HUES48 (cell line): ENCODE results near the gene R3HCC1L.

Experiments
- H3K27ac ChIP-seq: one replicate; pipeline ENCODE4 v1.7.0; 2013; ENCODE audit warnings: low read depth, low read length, inconsistent platforms
- H3K27me3 ChIP-seq: 2 replicates; pipeline ENCODE4 v1.6.1; 2013; ENCODE audit warnings: mild to moderate bottlenecking, low read length; ENCODE audit not compliant: control insufficient read depth, insufficient read depth
- H3K36me3 ChIP-seq: 2 replicates; pipeline ENCODE4 v1.6.1; 2013; ENCODE audit warnings: low read length; ENCODE audit not compliant: control insufficient read depth, insufficient read depth
- H3K4me1 ChIP-seq: 2 replicates; pipeline ENCODE4 v1.6.1; 2013; ENCODE audit warnings: mild to moderate bottlenecking, low read length; ENCODE audit not compliant: control insufficient read depth, insufficient read depth
- H3K4me3 ChIP-seq: 2 replicates; pipeline ENCODE4 v1.5.1; 2013; ENCODE audit warnings: mild to moderate bottlenecking, low read depth, low read length
- H3K9ac ChIP-seq: 2 replicates; pipeline ENCODE4 v1.6.1; 2013; ENCODE audit warnings: mild to moderate bottlenecking, low read depth, low read length, moderate library complexity
- H3K9me3 ChIP-seq: 2 replicates; pipeline ENCODE4 v1.6.1; 2013; ENCODE audit warnings: low read length; ENCODE audit not compliant: control insufficient read depth, insufficient read depth

The R3HCC1L gene

DNA sequence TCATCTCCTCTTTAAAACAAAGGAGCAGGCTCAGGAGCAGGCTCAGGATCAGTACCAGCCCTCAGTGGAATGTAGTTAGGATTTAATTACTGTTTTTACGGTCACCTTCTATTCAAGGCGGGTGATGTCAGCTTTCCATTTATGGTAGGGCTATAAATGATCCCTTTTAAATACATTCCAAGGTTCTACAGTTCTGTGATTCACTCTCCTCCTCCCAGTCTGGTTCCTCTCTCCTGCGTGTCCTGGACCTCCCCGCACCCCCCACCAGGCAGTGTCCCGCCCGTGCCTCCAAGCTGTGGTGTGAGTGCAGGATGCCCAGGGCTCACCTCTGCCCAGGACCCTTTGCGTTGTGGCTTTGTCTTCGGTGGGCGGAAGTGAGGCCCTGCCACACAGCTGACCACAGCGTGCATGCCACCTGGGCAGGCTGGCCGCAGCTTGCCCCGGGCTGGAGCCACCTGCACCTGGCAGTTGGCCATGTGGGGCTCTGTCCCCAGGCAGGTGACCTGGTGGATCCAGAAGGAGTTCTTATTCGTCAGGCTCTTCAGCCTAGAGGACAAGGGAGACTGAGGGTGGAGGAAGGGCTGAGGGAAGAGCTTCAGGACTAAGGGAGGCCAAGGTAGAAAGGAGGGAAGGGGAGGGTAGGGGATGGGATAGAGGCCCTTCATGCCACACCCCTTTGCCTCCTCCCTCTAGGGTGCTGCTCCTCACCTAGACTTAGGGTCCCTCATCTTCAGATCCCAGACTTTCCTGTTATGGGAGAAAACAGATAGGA lies 124.4 kb downstream of the R3HCC1L start:
- Histone ChIP-seq H3K36me3 (no peaks in the 10 kb centered on the region), H3K9me3 (no peaks in the 10 kb centered on the region), H3K4me3 (no peak overlapping the region), H3K9ac (no peak overlapping the region), H3K27ac (no peak overlapping the region), H3K27me3 (no peaks in the 10 kb centered on the region), H3K4me1 (no peaks in the 10 kb centered on the region)

DNA sequence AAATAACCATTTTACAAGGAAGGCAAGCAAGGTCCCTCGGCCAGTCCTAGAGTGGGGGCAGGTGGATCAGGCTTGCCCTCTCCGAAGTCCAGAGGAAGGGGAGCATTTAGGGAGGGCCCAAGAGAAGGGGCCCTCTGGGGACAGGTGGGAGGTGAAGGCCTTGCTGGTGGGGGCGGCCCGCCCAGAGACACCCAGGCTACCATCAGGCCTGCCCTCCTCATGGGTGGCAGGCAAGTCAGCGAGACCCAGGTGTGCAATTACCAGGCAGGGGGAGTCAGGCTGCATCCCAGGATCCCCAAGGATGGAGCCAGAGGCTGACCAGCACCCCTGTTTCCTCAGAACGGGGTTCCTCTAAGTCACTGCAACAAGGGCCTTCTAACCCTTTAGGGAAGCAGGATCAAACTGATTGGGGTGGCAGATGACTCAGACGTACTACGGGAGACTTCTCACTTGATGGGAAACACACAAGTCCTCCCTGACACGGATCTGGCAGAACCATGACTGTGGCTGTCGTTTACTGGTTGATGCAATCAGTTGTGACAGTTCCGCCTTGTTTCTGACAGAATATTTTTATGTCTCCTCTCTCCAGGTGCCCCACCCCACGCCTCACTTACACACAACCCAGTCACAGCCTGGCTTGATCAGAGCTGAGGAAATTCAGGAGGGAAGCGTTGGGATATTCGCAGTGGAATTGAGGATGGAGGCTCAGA lies 125.3 kb downstream of the R3HCC1L start:
- Histone ChIP-seq H3K9ac (no peak overlapping the region), H3K4me1 (no peaks in the 10 kb centered on the region), H3K27ac (no peak overlapping the region), H3K4me3 (no peak overlapping the region), H3K36me3 (no peaks in the 10 kb centered on the region), H3K9me3 (no peaks in the 10 kb centered on the region), H3K27me3 (no peaks in the 10 kb centered on the region)

DNA sequence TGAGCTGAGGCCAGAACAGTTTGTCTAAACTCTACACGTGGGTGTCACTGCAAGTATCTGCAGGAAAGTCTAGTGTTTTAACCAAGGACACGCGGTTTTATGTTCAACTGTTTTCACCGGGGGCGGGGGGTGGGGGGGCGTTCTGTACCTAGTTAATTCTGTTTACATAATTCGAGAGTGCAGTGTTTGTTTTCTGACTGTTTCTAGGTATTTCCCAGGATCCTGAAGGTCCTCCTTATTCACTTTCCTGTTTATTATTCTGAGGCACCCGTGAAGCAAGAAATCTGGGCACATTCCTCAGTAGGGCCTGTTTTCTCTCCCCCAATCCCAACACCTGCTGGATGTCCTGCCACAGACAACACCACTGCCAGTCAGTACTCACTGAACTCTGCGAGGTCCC lies 125.9 kb downstream of the R3HCC1L start:
- no peaks in the 10 kb centered on the region for H3K9me3 ChIP-seq
- no peaks in the 10 kb centered on the region for H3K36me3 ChIP-seq
- no peak overlapping the region for H3K4me3 ChIP-seq
- H3K9ac ChIP-seq = no peak overlapping the region
- H3K27ac ChIP-seq = no peak overlapping the region
- H3K4me1 ChIP-seq = no peaks in the 10 kb centered on the region
- no peaks in the 10 kb centered on the region for H3K27me3 ChIP-seq

DNA sequence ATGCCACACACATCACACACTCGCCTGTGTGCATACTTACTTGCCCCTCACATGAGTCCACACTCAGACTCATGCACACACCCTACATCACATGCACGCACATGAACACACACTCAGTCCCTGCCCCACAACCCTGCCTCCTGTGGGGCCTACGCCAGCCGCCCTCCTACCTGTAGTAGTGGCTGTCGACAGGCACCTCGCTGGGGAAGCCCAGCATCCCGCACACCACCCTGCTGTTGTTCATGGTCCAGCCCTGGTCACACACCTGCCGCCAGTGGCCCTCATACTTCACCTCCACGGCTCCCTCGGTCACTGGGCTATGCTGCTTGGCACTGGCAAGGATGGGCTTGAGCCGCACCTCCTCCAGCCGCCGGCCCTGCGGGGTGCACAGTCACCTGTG lies 126.3 kb downstream of the R3HCC1L start:
- Histone ChIP-seq H3K4me3 (no peak overlapping the region), H3K27me3 (no peaks in the 10 kb centered on the region), H3K9ac (no peak overlapping the region), H3K36me3 (no peaks in the 10 kb centered on the region), H3K9me3 (no peaks in the 10 kb centered on the region), H3K27ac (no peak overlapping the region), H3K4me1 (peaks cover 4% of the 10 kb centered on the region; the same call in 1 of the 2 replicates)

DNA sequence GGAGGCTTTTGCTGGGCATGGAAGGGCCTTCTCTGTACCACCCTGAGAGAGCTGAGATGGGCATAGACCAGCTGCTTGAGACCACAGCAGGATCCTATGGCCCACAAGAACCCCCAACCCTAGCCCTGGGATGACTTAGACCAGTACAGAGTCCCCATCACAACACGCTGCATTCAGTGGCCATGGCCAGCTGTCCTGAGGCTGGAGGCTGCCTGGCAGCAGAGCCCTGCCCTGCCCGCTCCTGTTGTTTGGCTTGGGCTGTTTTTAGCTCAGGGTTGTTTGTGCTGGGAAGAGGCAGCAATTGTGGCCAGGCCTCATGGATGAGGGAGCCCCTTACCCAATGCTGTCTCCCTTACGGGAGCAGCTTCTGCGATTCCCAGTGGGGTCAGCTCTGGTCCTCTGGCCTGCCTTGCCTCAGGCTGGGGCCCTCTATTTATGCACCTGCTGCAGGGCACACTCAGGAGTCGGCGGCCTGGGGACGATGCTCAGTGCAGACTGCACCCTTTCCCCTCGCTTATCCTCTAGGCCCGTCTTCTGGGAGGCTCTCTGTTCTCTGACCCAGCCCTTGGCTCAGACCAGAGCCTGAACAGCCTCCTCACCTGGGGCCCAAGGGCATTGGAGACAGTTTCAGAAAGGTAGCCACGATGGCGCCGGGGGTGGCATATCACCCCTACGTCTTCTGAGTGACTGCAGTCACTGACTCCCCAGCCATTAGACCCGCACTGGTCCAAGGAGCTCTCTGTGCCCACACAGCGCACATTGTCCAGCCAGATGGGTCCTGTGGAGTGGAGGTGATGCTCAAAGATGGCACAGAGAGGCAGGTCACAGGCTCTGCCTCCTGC lies 127.2 kb downstream of the R3HCC1L start:
- no peaks in the 10 kb centered on the region for H3K36me3 ChIP-seq
- no peak overlapping the region for H3K9ac ChIP-seq
- no peak overlapping the region for H3K27ac ChIP-seq
- no peaks in the 10 kb centered on the region; the same call in 1 of the 2 replicates for H3K27me3 ChIP-seq
- no peak overlapping the region for H3K4me3 ChIP-seq
- H3K9me3 ChIP-seq = no peaks in the 10 kb centered on the region
- H3K4me1 ChIP-seq = peaks cover 4% of the 10 kb centered on the region; the same call in 1 of the 2 replicates

DNA sequence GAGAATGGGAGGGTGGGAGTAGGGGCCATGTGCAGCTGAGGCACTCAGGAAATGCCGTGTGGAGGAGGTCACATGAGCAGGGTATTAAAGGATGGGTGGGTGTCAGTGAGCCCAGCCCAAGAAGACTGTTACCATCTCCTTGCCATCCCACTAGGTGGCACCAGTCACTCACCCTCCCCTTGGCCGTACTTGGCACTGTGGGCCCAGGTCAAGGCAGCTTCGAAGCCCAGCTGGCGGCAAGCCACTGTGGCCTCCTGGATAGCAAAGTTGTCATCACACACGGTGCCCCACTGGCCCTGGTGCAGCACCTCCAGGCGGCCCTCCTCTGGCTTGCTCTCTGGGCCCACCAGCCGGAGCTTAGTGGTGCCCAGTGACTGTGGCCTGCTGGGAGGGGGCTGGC lies 128.1 kb downstream of the R3HCC1L start:
- Histone ChIP-seq H3K27ac (no peak overlapping the region), H3K9ac (no peak overlapping the region), H3K36me3 (no peaks in the 10 kb centered on the region), H3K4me1 (peaks cover 5% of the 10 kb centered on the region), H3K9me3 (no peaks in the 10 kb centered on the region), H3K4me3 (no peak overlapping the region), H3K27me3 (peaks cover 6% of the 10 kb centered on the region)

DNA sequence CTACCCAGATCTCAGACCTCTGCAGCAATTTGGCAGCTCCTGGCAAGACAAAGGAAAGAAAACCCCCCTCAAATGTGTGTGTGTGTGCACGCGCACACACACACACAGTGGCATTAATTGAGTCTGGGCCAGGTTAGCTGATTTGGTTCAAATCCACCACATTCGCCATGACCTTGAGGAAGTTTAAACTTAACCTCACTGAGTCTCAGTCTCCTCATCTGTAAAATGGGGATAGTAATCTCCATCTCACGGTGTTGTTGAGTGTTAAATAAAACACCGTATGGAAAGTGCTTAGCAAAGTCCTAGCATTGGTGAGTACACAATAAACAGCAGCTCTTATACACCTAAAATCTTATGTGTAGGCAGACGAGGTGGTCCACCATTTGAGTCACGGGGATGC lies 128.6 kb downstream of the R3HCC1L start:
- H3K9me3 ChIP-seq = no peaks in the 10 kb centered on the region
- peaks cover 8% of the 10 kb centered on the region for H3K27me3 ChIP-seq
- H3K4me3 ChIP-seq = no peak overlapping the region
- H3K36me3 ChIP-seq = no peaks in the 10 kb centered on the region
- peaks cover 7% of the 10 kb centered on the region for H3K4me1 ChIP-seq
- no peak overlapping the region for H3K9ac ChIP-seq
- no peak overlapping the region for H3K27ac ChIP-seq

DNA sequence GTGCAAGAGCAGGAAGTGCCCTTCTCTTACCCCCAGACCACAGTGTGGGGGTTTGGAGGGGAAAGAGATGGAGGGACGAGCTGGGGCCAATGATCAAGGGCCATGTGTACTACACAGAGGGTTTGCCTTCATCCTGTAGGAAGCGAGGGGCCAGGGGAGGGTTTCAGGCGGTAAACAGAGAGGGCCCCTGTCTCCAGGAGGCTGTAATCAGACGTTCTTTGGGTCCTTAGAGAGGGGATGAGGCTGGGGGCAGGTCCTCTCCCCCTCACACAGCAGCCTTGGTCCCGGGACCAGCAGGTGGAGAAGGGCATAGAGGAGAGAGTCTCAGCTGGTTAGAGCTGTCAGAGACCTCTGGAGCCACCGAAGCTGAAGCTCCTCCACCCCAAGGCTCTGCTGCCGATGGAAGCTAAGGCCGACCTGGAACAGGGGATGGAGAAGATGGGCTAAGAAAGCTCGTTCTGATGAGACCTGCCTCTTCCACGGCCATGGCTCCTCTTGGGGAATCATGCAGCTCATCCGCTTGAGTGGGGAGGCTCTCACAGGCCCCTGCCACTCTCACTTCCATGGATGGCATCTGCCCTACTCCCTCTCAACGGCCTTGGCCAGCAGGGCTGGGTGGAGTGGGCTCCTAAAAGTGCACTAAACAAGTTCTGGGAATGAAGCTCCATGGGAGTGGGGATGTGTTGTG lies 130.1 kb downstream of the R3HCC1L start:
- Histone ChIP-seq H3K9ac (no peak overlapping the region), H3K27ac (no peak overlapping the region), H3K4me3 (no peak overlapping the region), H3K9me3 (no peaks in the 10 kb centered on the region), H3K4me1 (peaks cover 9% of the 10 kb centered on the region), H3K36me3 (no peaks in the 10 kb centered on the region), H3K27me3 (peaks cover 11% of the 10 kb centered on the region)

DNA sequence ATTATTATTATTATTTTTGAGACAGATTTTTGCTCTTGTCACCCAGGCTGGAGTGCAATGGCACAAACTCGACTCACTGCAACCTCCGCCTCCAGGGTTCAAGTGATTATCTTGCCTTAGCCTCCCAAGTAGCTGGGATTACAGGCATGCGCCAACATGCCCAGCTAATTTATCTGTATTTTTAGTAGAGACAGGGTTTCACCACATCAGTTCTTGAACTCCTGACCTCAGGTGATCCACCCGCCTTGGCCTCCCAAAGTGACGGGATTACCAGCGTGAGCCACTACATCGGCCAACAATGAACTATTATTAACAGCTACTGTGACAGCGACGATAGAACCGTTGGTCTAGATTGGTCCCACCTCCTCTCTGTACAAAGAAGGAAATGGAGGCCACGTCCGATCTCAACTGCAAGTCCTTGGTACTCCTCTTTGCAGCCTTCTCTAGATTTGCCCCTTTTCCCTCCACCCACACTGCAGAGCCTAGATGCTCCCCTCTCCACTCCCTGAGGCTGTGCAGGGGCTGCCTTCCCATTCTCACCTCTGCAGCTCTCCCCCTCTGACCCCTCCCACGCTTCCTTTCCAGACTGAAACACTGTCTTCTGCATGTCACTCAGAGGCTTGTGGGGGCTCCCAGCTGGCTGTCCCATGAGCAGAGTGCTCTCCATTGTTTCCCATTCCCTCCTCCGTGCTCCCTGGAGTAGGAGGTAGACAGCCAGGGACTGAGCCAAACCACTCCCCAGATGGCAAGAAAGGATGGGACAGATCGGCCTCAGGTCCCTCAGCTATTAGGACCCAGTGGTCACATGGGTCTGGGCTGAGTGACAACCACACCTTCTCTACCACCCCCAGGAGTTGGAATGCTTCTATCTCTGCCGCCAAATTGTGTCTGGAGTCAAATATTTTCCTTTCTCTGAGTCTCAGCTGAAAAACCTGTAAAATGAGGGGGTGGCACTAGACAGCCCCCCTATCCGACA lies 131.2 kb downstream of the R3HCC1L start:
- Histone ChIP-seq H3K27ac (no peak overlapping the region), H3K9me3 (no peaks in the 10 kb centered on the region), H3K36me3 (no peaks in the 10 kb centered on the region), H3K27me3 (peaks cover 11% of the 10 kb centered on the region), H3K4me1 (peaks cover 15% of the 10 kb centered on the region), H3K9ac (no peak overlapping the region), H3K4me3 (no peak overlapping the region)

DNA sequence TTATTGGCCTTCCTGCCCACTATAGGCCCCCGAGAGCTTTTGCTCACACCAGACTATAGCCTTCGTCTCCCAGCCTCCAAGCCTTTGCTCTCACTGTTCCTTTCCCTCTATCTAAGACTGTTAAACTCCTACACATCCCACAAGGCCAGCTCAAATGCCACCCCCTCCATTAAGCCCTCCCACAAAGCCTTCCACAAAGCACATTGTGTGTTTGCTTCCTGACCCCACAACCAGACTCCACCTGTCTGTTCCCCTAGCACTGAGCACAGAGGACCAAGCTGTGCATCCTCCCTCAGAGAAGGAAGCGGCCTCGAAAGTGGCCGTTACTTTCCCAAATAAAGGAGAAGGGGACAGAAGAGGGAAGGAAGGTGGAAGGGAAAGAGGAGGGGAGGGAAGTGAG lies 132.2 kb downstream of the R3HCC1L start:
- peaks cover 15% of the 10 kb centered on the region for H3K4me1 ChIP-seq
- peaks cover 11% of the 10 kb centered on the region for H3K27me3 ChIP-seq
- H3K4me3 ChIP-seq = no peak overlapping the region
- H3K9me3 ChIP-seq = no peaks in the 10 kb centered on the region
- H3K27ac ChIP-seq = no peak overlapping the region
- no peak overlapping the region for H3K9ac ChIP-seq
- H3K36me3 ChIP-seq = no peaks in the 10 kb centered on the region
